ENCODE data around the gene PAFAH2.

GRCh38 chr1:25936947-25937346, 60.9 kb downstream of the PAFAH2 start:
- TF ChIP-seq POLR2AphosphoS5 (IDR thresholded peaks at IDR 0.05; ENCODE audit: low read depth) (no peak), REST (IDR thresholded peaks at IDR 0.05; ENCODE audit: insufficient replicate concordance, low read depth) (no peak), CTCF (IDR thresholded peaks at IDR 0.05; ENCODE audit: insufficient read depth, low read length) (no peak), GABPA (IDR thresholded peaks at IDR 0.05; ENCODE audit: low read depth) (no peak)

All from HL-60 (cell line).